EL (cell line): ENCODE measurements around the gene MAPK9.

Source experiments
- DNase-seq: peaks from one replicate; pipeline ENCODE4 v3.0.0-alpha.2; 2016

MAPK9 gene

GRCh38 chr5:180201051-180201987, 90.6 kb downstream of the MAPK9 start:
- DNase-seq: peak; percentile 42

GRCh38 chr5:180199390-180199789, 92.5 kb downstream of the MAPK9 start:
- DNase-seq: no peak

- no peak for DNase-seq
Measured at GRCh38 chr5:180198208-180198607, 93.7 kb downstream of the MAPK9 start.

GRCh38 chr5:180197016-180197702, 94.7 kb downstream of the MAPK9 start:
- DNase-seq: no peak

- no peak for DNase-seq
Measured at GRCh38 chr5:180194410-180195345, 97.2 kb downstream of the MAPK9 start.

- DNase-seq: no peak
Measured at GRCh38 chr5:180193749-180194375, 98.0 kb downstream of the MAPK9 start.

GRCh38 chr5:180191716-180192115, 100.2 kb downstream of the MAPK9 start:
- DNase-seq: no peak

GRCh38 chr5:180187767-180188166, 104.1 kb downstream of the MAPK9 start:
- no peak for DNase-seq
